ENCODE results near the gene ZNF511. TPM values are rescaled to one million over a fixed set of nuclear protein-coding genes. Genes with fewer than 3 reads are reported as not detected.
A peak's percentile ranks its signal among the peaks of the same experiment; 100 is the strongest.

ZNF511 gene
- total RNA-seq, 4 donors from 2014 or later = 29.3 to 44.8 (median 35.0) TPM

GRCh38 chr10:133293810-133294119 lies 14.9 kb upstream of the ZNF511 start:
- H3K27me3 ChIP-seq = no peaks in the 10 kb centered on the region
- H3K9me3 ChIP-seq = no peaks in the 10 kb centered on the region
- DNase-seq (ENCODE audit: low spot score in 2 of 2) = no peak
- TF ChIP-seq POLR2A (IDR thresholded peaks at IDR 0.05) (no peak), CTCF (IDR thresholded peaks at IDR 0.05) (no peak), EP300 (IDR thresholded peaks at IDR 0.05) (no peak)
- no peak overlapping the region for H3K4me3 ChIP-seq
- H3K27ac ChIP-seq = peak overlapping the region in 2 of 4 donors; percentile 54 to 60
- WGBS, 2 donors = 88 to 91% methylated on average over 10 of the region's 10 CpGs
- peaks cover 7 to 89% (median 48%) of the 10 kb centered on the region in 3 donors for H3K36me3 ChIP-seq
- no peaks in the 10 kb centered on the region for H3K4me1 ChIP-seq

GRCh38 chr10:133294189-133294588 lies 14.5 kb upstream of the ZNF511 start:
- no peaks in the 10 kb centered on the region for H3K4me1 ChIP-seq

GRCh38 chr10:133295426-133296320 lies 13.0 kb upstream of the ZNF511 start:
- no peak for TF ChIP-seq POLR2A (IDR thresholded peaks at IDR 0.05)
- TF ChIP-seq EP300 (IDR thresholded peaks at IDR 0.05) = no peak
- no peak for TF ChIP-seq CTCF (IDR thresholded peaks at IDR 0.05)
- DNase-seq (ENCODE audit: low spot score in 2 of 2) = no peak
- no peaks in the 10 kb centered on the region for H3K27me3 ChIP-seq
- peak overlapping the region in 2 of 4 donors; percentile 60 to 64 for H3K27ac ChIP-seq
- H3K9me3 ChIP-seq = no peaks in the 10 kb centered on the region
- H3K36me3 ChIP-seq = peaks cover 8 to 89% (median 50%) of the 10 kb centered on the region in 3 donors
- H3K4me3 ChIP-seq = no peak overlapping the region
- WGBS, 2 donors = 92 to 93% methylated on average over 40 to 42 of the region's 42 CpGs
- H3K4me1 ChIP-seq = no peaks in the 10 kb centered on the region

More at GRCh38 chr10:133294189-133294588, 14.5 kb upstream of the ZNF511 start:
- H3K36me3 ChIP-seq = peaks cover 5 to 89% (median 45%) of the 10 kb centered on the region in 3 donors
- H3K27ac ChIP-seq = peak overlapping the region in 1 of 4 donors; percentile 54
- no peaks in the 10 kb centered on the region for H3K9me3 ChIP-seq
- H3K27me3 ChIP-seq = no peaks in the 10 kb centered on the region
- no peak for DNase-seq (ENCODE audit: low spot score in 2 of 2)
- peak in 1 of 2 donors; percentile 42 for TF ChIP-seq EP300 (IDR thresholded peaks at IDR 0.05)
- no peak for TF ChIP-seq POLR2A (IDR thresholded peaks at IDR 0.05)
- TF ChIP-seq CTCF (IDR thresholded peaks at IDR 0.05) = no peak
- no peak overlapping the region for H3K4me3 ChIP-seq
- WGBS, 2 donors = 74 to 83% methylated on average over 15 of the region's 15 CpGs

- Histone ChIP-seq H3K27ac (no peak overlapping the region), H3K4me3 (no peak overlapping the region), H3K9me3 (no peaks in the 10 kb centered on the region), H3K27me3 (no peaks in the 10 kb centered on the region), H3K4me1 (no peaks in the 10 kb centered on the region), H3K36me3 (peaks cover 8 to 100% (median 48%) of the 10 kb centered on the region in 3 donors)
- no peak for TF ChIP-seq CTCF (IDR thresholded peaks at IDR 0.05)
- TF ChIP-seq EP300 (IDR thresholded peaks at IDR 0.05) = no peak
- TF ChIP-seq POLR2A (IDR thresholded peaks at IDR 0.05) = no peak
- WGBS, 2 donors = 89 to 94% methylated on average over 10 of the region's 10 CpGs
- DNase-seq (ENCODE audit: low spot score in 2 of 2) = no peak
Observed at GRCh38 chr10:133297504-133297903, 11.2 kb upstream of the ZNF511 start.

GRCh38 chr10:133298466-133298865 lies 10.2 kb upstream of the ZNF511 start:
- no peak for TF ChIP-seq EP300 (IDR thresholded peaks at IDR 0.05)
- no peak for TF ChIP-seq POLR2A (IDR thresholded peaks at IDR 0.05)
- no peak for TF ChIP-seq CTCF (IDR thresholded peaks at IDR 0.05)
- Histone ChIP-seq H3K4me3 (no peak overlapping the region), H3K27me3 (no peaks in the 10 kb centered on the region), H3K27ac (no peak overlapping the region), H3K9me3 (no peaks in the 10 kb centered on the region), H3K36me3 (peaks cover 8 to 99% (median 39%) of the 10 kb centered on the region in 3 donors), H3K4me1 (peaks cover 0 to 6% (median 0%) of the 10 kb centered on the region in 4 donors)
- 95% methylated on average over 11 to 12 of the region's 14 CpGs for WGBS, 2 donors
- no peak for DNase-seq (ENCODE audit: low spot score in 2 of 2)

Data from tibial nerve (tissue), 4 donors.